WTC11 (cell line): ENCODE measurements around the gene GPC6. TPM values are rescaled to one million over a fixed set of nuclear protein-coding genes. Genes with fewer than 3 reads are reported as not detected.

Experiments used
- ATAC-seq: fragments of 200-7000 bp; cut with Tn5 transposase; 2 replicates; pipeline ENCODE4 v1.10.0; 2021; ENCODE audit warnings: mild to moderate bottlenecking, moderate library complexity
- CTCF ChIA-PET: fragments of 300-600 bp; sonication (Branson Sonifier 250); formaldehyde crosslinking; loops from one replicate; lab custom pipeline; 2021; ENCODE audit warnings: antibody characterized with exemption; lab: Charles Lee
- POLR2A ChIA-PET: fragments of 350-600 bp; sonication (Branson Sonifier 250); formaldehyde crosslinking; loops from one replicate; lab custom pipeline; 2021; ENCODE audit warnings: antibody characterized with exemption; lab: Charles Lee
- DNase-seq: peaks from one replicate; pipeline ENCODE4 v3.0.0; 2021; ENCODE audit warnings: low spot score
- H3K27ac Mint-ChIP-seq: 2 replicates; pipeline ENCODE4 v1.8.0; 2021; ENCODE audit warnings: mixed read lengths
- H3K27me3 Mint-ChIP-seq: 2 replicates; pipeline ENCODE4 v1.8.0; 2021; ENCODE audit warnings: low read depth, mild to moderate bottlenecking, moderate library complexity, mixed read lengths
- H3K36me3 Mint-ChIP-seq: 2 replicates; pipeline ENCODE4 v1.8.0; 2021; ENCODE audit warnings: mixed read lengths
- H3K4me1 Mint-ChIP-seq: 2 replicates; pipeline ENCODE4 v1.8.0; 2022; ENCODE audit warnings: mixed read lengths
- H3K4me3 Mint-ChIP-seq: 2 replicates; pipeline ENCODE4 v1.8.0; 2021; ENCODE audit warnings: mild to moderate bottlenecking, moderate library complexity, mixed read lengths
- H3K9me3 Mint-ChIP-seq: 2 replicates; pipeline ENCODE4 v1.8.0; 2021; ENCODE audit warnings: mixed read lengths
- CBFB ChIP-seq: sonication (generic); formaldehyde crosslinking; IDR thresholded peaks from 2 replicates; pipeline ENCODE4 v1.8.1; 2022; ENCODE audit warnings: mild to moderate bottlenecking, low read depth, missing genetic modification reagents
- CREB1 ChIP-seq: sonication (generic); formaldehyde crosslinking; IDR thresholded peaks from 2 replicates; pipeline ENCODE4 v1.8.0; 2023; ENCODE audit warnings: mild to moderate bottlenecking, missing genetic modification reagents
- EMX1 ChIP-seq: fragments of 250-450 bp; sonication (Bioruptor Pico); IDR thresholded peaks from 2 replicates; pipeline ENCODE4 v1.8.0; 2021; ENCODE audit warnings: mild to moderate bottlenecking
- ESRRA ChIP-seq: sonication (generic); formaldehyde crosslinking; IDR thresholded peaks from 2 replicates; pipeline ENCODE4 v1.8.1; 2022; ENCODE audit warnings: mild to moderate bottlenecking, missing genetic modification reagents, borderline replicate concordance
- ETV6 ChIP-seq: sonication (generic); formaldehyde crosslinking; IDR thresholded peaks from 2 replicates; pipeline ENCODE4 v1.8.1; 2022; ENCODE audit warnings: mild to moderate bottlenecking, missing genetic modification reagents
- FOXK1 ChIP-seq: sonication (generic); formaldehyde crosslinking; IDR thresholded peaks from 2 replicates; pipeline ENCODE4 v1.8.0; 2022; ENCODE audit warnings: mild to moderate bottlenecking, moderate library complexity, missing genetic modification reagents
- GTF2I ChIP-seq: fragments of 250-450 bp; sonication (Bioruptor Pico); conservative IDR thresholded peaks from 2 replicates; pipeline ENCODE4 v1.4.0; 2021; ENCODE audit warnings: mild to moderate bottlenecking
- MYBL2 ChIP-seq: sonication (generic); formaldehyde crosslinking; IDR thresholded peaks from 2 replicates; pipeline ENCODE4 v1.8.1; 2023; ENCODE audit warnings: mild to moderate bottlenecking, moderate library complexity, missing genetic modification reagents
- NFE2L1 ChIP-seq: sonication (generic); formaldehyde crosslinking; IDR thresholded peaks from 2 replicates; pipeline ENCODE4 v1.8.1; 2023; ENCODE audit warnings: missing genetic modification reagents
- NFYB ChIP-seq: sonication (generic); formaldehyde crosslinking; conservative IDR thresholded peaks from 2 replicates; pipeline ENCODE4 v1.8.0; 2022; ENCODE audit warnings: low read depth, missing genetic modification reagents
- NR1H2 ChIP-seq: sonication (generic); formaldehyde crosslinking; IDR thresholded peaks from 2 replicates; pipeline ENCODE4 v1.9.0; 2021; ENCODE audit warnings: mild to moderate bottlenecking, moderate library complexity, missing genetic modification reagents
- OVOL2 ChIP-seq: fragments of 250-450 bp; sonication (Bioruptor Pico); IDR thresholded peaks from 2 replicates; pipeline ENCODE4 v1.9.0; 2021; ENCODE audit warnings: mild to moderate bottlenecking, borderline replicate concordance
- SMAD3 ChIP-seq: sonication (generic); formaldehyde crosslinking; IDR thresholded peaks from 2 replicates; pipeline ENCODE4 v1.8.0; 2022; ENCODE audit warnings: missing genetic modification reagents, mild to moderate bottlenecking, borderline replicate concordance
- SOX15 ChIP-seq: fragments of 250-450 bp; sonication (Bioruptor Pico); IDR thresholded peaks from 2 replicates; pipeline ENCODE4 v1.9.0; 2021; ENCODE audit warnings: mild to moderate bottlenecking
- ZNF138 ChIP-seq: sonication (generic); formaldehyde crosslinking; conservative IDR thresholded peaks from 2 replicates; pipeline ENCODE4 v1.8.1; 2022; ENCODE audit warnings: mild to moderate bottlenecking, moderate library complexity, missing genetic modification reagents
- ZNF396 ChIP-seq: fragments of 250-450 bp; sonication (Bioruptor Pico); IDR thresholded peaks from 2 replicates; pipeline ENCODE4 v1.8.0; 2021; ENCODE audit warnings: mild to moderate bottlenecking, moderate library complexity, borderline replicate concordance
- ZNF416 ChIP-seq: fragments of 250-450 bp; sonication (Bioruptor Pico); IDR thresholded peaks from 2 replicates; pipeline ENCODE4 v1.9.0; 2021; ENCODE audit warnings: mild to moderate bottlenecking, inconsistent platforms
- total RNA-seq: library from RNA; stranded (reverse); gene quantifications from 3 replicates; pipeline ENCODE4 v1.2.3, GENCODE V29; 2021
- TF ChIP-seq, protein P1 (sequence below): fragments of 250-450 bp; sonication (Bioruptor Pico); IDR thresholded peaks from 2 replicates; pipeline ENCODE4 v1.9.0; 2021; ENCODE audit warnings: mild to moderate bottlenecking
- TF ChIP-seq, protein P2 (sequence below): fragments of 250-450 bp; sonication (Bioruptor Pico); conservative IDR thresholded peaks from 2 replicates; pipeline ENCODE4 v1.9.0; 2021; ENCODE audit warnings: mild to moderate bottlenecking
- TF ChIP-seq, protein P3 (sequence below): sonication (generic); formaldehyde crosslinking; IDR thresholded peaks from 2 replicates; pipeline ENCODE4 v1.8.1; 2022; ENCODE audit warnings: low read depth, mild to moderate bottlenecking, moderate library complexity, missing genetic modification reagents, borderline replicate concordance
- TF ChIP-seq, protein P4 (sequence below): fragments of 250-450 bp; sonication (Bioruptor Pico); IDR thresholded peaks from 2 replicates; pipeline ENCODE4 v1.9.0; 2021; ENCODE audit warnings: mild to moderate bottlenecking
- TF ChIP-seq, protein P5 (sequence below): sonication (generic); formaldehyde crosslinking; IDR thresholded peaks from 2 replicates; pipeline ENCODE4 v1.8.1; 2023; ENCODE audit warnings: mild to moderate bottlenecking, missing genetic modification reagents

The GPC6 gene
- total RNA-seq, 1 experiment from 2014 or later, result 19.5 TPM

DNA sequence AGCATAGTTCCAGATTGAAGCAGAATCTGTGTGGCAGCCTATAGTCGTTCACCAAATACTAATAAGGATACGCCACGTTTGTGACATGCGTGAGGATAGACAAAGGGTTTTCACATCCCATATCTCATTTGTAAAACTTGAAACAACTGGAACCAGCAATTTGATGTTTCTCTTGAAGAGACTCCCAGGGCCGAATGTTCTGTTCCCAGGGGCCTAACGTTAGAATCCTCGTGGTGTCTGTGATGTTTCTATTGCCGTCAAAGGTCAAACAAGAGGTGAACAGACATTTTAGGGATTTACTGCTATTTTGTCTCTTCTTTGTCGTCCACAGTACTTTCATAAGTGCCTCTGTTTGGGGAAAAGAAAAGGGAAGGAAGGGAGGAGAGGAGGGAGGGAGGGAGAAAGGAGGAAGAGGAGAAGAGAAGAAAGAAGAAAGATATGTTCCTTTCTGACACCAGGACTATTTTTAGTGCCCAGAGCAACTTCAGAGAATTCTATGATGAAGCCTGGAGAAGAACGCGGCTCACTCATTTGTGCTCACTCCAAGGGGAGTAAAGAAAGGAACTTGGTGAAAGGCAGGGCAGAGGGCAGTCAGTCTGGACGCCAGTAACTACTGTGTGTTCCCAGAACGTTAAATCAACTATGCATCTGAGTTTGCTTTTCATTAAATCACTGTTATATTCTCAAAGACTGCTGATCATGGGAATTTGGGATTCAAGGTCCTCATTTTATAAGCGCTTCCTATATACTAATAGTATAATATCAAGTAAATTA is 1098.3 kb downstream of the GPC6 start:
- CTCF ChIA-PET, result interaction anchor here (0.7 kb wide), 1 partner anchor 20 kb away, joined by 4 read pairs; no protein-coding TSS in a partner anchor
- POLR2A ChIA-PET, result no interaction called here
- DNase-seq (no peak), ATAC-seq (no peak)
- H3K36me3 Mint-ChIP-seq, result no peaks in the 10 kb centered on the region
- no peak overlapping the region for H3K4me3 Mint-ChIP-seq
- H3K27ac Mint-ChIP-seq, result no peak overlapping the region
- H3K4me1 Mint-ChIP-seq, result peaks cover 32% of the 10 kb centered on the region
- no peaks in the 10 kb centered on the region; the same call in 1 of the 2 replicates for H3K27me3 Mint-ChIP-seq
- peaks cover 10% of the 10 kb centered on the region for H3K9me3 Mint-ChIP-seq
- TF ChIP-seq CREB1 (CRISPR knock-in tag), result no peak
- no peak for TF ChIP-seq EMX1 (CRISPR knock-in tag)
- no peak for TF ChIP-seq SMAD3 (CRISPR knock-in tag)
- no peak for TF ChIP-seq NR1H2 (CRISPR knock-in tag)
- TF ChIP-seq ZNF138 (CRISPR knock-in tag), result no peak
- no peak for TF ChIP-seq CBFB
- TF ChIP-seq, protein P1, sequence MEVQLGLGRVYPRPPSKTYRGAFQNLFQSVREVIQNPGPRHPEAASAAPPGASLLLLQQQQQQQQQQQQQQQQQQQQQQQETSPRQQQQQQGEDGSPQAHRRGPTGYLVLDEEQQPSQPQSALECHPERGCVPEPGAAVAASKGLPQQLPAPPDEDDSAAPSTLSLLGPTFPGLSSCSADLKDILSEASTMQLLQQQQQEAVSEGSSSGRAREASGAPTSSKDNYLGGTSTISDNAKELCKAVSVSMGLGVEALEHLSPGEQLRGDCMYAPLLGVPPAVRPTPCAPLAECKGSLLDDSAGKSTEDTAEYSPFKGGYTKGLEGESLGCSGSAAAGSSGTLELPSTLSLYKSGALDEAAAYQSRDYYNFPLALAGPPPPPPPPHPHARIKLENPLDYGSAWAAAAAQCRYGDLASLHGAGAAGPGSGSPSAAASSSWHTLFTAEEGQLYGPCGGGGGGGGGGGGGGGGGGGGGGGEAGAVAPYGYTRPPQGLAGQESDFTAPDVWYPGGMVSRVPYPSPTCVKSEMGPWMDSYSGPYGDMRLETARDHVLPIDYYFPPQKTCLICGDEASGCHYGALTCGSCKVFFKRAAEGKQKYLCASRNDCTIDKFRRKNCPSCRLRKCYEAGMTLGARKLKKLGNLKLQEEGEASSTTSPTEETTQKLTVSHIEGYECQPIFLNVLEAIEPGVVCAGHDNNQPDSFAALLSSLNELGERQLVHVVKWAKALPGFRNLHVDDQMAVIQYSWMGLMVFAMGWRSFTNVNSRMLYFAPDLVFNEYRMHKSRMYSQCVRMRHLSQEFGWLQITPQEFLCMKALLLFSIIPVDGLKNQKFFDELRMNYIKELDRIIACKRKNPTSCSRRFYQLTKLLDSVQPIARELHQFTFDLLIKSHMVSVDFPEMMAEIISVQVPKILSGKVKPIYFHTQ, result no peak
- TF ChIP-seq NFE2L1 (CRISPR knock-in tag), result no peak

DNA sequence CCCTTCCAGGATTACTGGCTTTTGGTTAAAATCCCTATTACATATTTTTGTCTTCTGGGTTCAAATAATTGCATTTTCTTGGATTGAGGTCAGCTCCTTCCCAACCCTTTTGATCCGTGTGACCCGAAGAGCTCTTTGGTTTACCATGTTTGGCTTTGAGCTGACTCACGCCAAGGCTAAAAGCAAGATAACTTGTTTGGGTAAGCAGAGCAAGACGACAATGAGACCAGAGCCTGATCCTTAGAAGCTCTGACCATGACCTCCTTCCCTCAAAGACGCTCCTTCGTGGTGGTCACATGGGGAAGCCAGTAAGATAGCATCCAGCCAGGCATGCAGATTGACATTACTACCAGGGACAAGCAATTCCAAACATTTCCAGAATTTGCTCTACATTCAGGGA is 1099.0 kb downstream of the GPC6 start:
- Mint-ChIP-seq H3K4me3 (no peak overlapping the region), H3K9me3 (peaks cover 9% of the 10 kb centered on the region)
- no peak for DNase-seq
- TF ChIP-seq NFYB (CRISPR knock-in tag), result no peak
- TF ChIP-seq, protein P2, sequence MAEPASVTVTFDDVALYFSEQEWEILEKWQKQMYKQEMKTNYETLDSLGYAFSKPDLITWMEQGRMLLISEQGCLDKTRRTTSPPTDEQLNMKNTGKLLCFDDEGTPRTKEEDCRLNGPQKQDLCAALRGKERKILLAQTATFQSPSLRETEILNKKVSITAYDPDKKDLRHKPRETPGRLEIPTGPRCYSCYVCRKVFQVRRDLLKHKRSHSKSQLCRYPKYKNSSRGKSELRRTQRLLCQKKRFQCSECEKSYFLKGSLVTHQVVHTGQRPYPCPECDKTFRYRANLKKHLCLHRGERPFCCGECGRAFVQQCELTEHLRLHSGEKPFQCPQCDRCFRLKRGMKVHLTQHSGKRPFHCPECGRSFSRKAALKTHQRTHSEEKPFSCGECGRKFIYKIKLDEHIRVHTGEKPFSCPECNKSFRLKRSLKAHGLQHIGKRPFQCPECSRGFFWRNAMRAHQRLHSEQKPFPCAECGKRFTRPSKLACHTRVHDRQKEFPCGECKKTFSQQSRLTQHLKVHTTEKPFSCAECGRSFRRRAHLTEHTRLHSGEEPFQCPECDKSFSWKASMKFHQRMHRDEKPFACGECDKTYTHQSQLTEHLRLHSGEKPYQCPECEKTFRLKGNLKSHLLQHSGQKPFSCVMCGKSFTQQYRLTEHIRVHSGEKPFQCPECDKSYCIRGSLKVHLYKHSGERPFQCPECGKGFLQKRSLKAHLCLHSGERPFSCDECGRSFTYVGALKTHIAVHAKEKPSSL (CRISPR knock-in tag), result no peak
- no peak for TF ChIP-seq ETV6 (CRISPR knock-in tag)
- TF ChIP-seq, protein P3, sequence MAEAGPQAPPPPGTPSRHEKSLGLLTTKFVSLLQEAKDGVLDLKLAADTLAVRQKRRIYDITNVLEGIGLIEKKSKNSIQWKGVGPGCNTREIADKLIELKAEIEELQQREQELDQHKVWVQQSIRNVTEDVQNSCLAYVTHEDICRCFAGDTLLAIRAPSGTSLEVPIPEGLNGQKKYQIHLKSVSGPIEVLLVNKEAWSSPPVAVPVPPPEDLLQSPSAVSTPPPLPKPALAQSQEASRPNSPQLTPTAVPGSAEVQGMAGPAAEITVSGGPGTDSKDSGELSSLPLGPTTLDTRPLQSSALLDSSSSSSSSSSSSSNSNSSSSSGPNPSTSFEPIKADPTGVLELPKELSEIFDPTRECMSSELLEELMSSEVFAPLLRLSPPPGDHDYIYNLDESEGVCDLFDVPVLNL, result no peak
- TF ChIP-seq FOXK1 (CRISPR knock-in tag), result no peak
- TF ChIP-seq, all 79 proteins: peak for 0
- Mint-ChIP-seq H3K27ac (no peak overlapping the region), H3K27me3 (no peaks in the 10 kb centered on the region; the same call in 1 of the 2 replicates), H3K36me3 (no peaks in the 10 kb centered on the region), H3K4me1 (peaks cover 34% of the 10 kb centered on the region)
- no peak for ATAC-seq
- ChIA-PET POLR2A (no interaction called here), CTCF (no interaction called here)

DNA sequence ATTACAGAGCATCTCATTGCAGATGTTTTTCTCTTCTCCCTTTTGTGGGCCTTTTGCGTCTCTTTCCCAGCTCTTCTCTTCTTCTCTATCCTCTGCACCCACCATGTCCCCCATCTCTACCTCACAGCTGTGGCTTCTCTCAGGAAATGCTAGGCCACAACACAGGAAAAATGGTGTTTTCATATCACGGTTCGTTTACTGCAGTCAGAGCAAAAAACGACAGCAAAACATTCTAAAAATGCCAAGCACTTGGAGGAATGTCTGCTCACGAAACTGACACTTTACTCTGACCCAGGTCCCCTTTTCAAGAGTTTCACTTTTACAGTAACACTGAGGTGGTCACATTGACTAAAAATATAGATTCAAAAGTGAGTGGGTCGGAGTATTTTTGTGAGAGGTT is 1100.7 kb downstream of the GPC6 start:
- CTCF ChIA-PET, result no interaction called here
- no peak overlapping the region for H3K4me3 Mint-ChIP-seq
- H3K27me3 Mint-ChIP-seq, result no peaks in the 10 kb centered on the region; the same call in 1 of the 2 replicates
- ATAC-seq (no peak), DNase-seq (no peak)
- H3K27ac Mint-ChIP-seq, result 0 out of 2 replicates have a peak overlapping the region, but pooled peaks have one; percentile 78
- no peaks in the 10 kb centered on the region for H3K9me3 Mint-ChIP-seq
- H3K4me1 Mint-ChIP-seq, result peaks cover 34% of the 10 kb centered on the region
- POLR2A ChIA-PET, result no interaction called here
- no peaks in the 10 kb centered on the region for H3K36me3 Mint-ChIP-seq
- TF ChIP-seq GTF2I (CRISPR knock-in tag), result no peak
- no peak for TF ChIP-seq OVOL2
- TF ChIP-seq, protein P4, sequence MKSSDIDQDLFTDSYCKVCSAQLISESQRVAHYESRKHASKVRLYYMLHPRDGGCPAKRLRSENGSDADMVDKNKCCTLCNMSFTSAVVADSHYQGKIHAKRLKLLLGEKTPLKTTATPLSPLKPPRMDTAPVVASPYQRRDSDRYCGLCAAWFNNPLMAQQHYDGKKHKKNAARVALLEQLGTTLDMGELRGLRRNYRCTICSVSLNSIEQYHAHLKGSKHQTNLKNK (CRISPR knock-in tag), result no peak
- TF ChIP-seq SOX15 (CRISPR knock-in tag), result no peak
- no peak for TF ChIP-seq ESRRA
- TF ChIP-seq ZNF396 (CRISPR knock-in tag), result no peak
- TF ChIP-seq, protein P5, sequence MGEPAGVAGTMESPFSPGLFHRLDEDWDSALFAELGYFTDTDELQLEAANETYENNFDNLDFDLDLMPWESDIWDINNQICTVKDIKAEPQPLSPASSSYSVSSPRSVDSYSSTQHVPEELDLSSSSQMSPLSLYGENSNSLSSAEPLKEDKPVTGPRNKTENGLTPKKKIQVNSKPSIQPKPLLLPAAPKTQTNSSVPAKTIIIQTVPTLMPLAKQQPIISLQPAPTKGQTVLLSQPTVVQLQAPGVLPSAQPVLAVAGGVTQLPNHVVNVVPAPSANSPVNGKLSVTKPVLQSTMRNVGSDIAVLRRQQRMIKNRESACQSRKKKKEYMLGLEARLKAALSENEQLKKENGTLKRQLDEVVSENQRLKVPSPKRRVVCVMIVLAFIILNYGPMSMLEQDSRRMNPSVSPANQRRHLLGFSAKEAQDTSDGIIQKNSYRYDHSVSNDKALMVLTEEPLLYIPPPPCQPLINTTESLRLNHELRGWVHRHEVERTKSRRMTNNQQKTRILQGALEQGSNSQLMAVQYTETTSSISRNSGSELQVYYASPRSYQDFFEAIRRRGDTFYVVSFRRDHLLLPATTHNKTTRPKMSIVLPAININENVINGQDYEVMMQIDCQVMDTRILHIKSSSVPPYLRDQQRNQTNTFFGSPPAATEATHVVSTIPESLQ (CRISPR knock-in tag), result no peak
- no peak for TF ChIP-seq MYBL2 (CRISPR knock-in tag)
- TF ChIP-seq ZNF416 (CRISPR knock-in tag), result no peak
